Liver (tissue), 9 donors: Measurements from ENCODE around the gene LTO1. TPM values are rescaled to one million over a fixed set of nuclear protein-coding genes. Genes with fewer than 3 reads are reported as not detected.

ENCODE experiments used
- DNase-seq: peaks from one replicate; pipeline ENCODE4 v3.0.0-alpha.2; 2017; ENCODE audit warnings: low spot score
- H3K27ac ChIP-seq, 2 donors: one replicate each; pipeline ENCODE4 v1.7.0; 2013; ENCODE audit warnings: inconsistent platforms in 2 of 2, low read length in 2 of 2, control low read depth in 1 of 2, low read depth in 1 of 2, mild to moderate bottlenecking in 1 of 2
- H3K27me3 ChIP-seq, 4 donors: one replicate each; pipeline versions ENCODE4 v1.6.1 to v1.7.0; 2013; ENCODE audit warnings: low read length in 3 of 4, inconsistent platforms in 1 of 4, mild to moderate bottlenecking in 1 of 4, moderate library complexity in 1 of 4; ENCODE audit not compliant: control insufficient read depth in 4 of 4, insufficient read depth in 4 of 4
- H3K36me3 ChIP-seq, 4 donors: one replicate each; pipeline versions ENCODE4 v1.6.1 to v1.7.0; 2013; ENCODE audit warnings: low read length in 3 of 4, mild to moderate bottlenecking in 3 of 4, low read depth in 1 of 4, moderate library complexity in 1 of 4; ENCODE audit not compliant: control insufficient read depth in 4 of 4, insufficient read depth in 3 of 4
- H3K4me1 ChIP-seq, 4 donors: one replicate each; pipeline versions ENCODE4 v1.6.1 to v1.7.0; 2013; ENCODE audit warnings: low read length in 3 of 4, mild to moderate bottlenecking in 3 of 4, moderate library complexity in 1 of 4; ENCODE audit not compliant: control insufficient read depth in 4 of 4, insufficient read depth in 4 of 4
- H3K4me3 ChIP-seq, 3 donors: one replicate each; pipeline versions ENCODE4 v1.6.1 to v1.7.0; 2013; ENCODE audit warnings: low read length in 3 of 3, control low read depth in 1 of 3, low read depth in 1 of 3, mild to moderate bottlenecking in 1 of 3
- H3K9ac ChIP-seq, 2 donors: one replicate each; pipeline ENCODE4 v1.7.0; 2013; ENCODE audit warnings: low read length in 2 of 2, mild to moderate bottlenecking in 2 of 2, moderate library complexity in 2 of 2, control low read depth in 1 of 2, low read depth in 1 of 2
- H3K9me3 ChIP-seq, 4 donors: one replicate each; pipeline versions ENCODE4 v1.6.1 to v1.7.0; 2013; ENCODE audit warnings: low read length in 3 of 4; ENCODE audit not compliant: control insufficient read depth in 4 of 4
- EGR1 ChIP-seq, 2 donors: IDR thresholded peaks; 2 replicates each; pipeline ENCODE4 v1.6.1; 2016 to 2018; ENCODE audit warnings: antibody characterized with exemption in 2 of 2, low read depth in 2 of 2
- FOXA1 ChIP-seq: IDR thresholded peaks from 2 replicates; pipeline ENCODE4 v1.6.1; 2016; ENCODE audit warnings: antibody characterized with exemption
- FOXA2 ChIP-seq: IDR thresholded peaks from 2 replicates; pipeline ENCODE4 v1.6.1; 2016; ENCODE audit warnings: antibody characterized with exemption
- GABPA ChIP-seq, 2 donors: IDR thresholded peaks in 1 of 2; conservative IDR thresholded peaks in 1 of 2; 2 replicates each; pipeline ENCODE4 v1.6.1; 2016; ENCODE audit warnings: antibody characterized with exemption in 2 of 2, mild to moderate bottlenecking in 1 of 2, moderate library complexity in 1 of 2
- HNF4A ChIP-seq, 2 donors: conservative IDR thresholded peaks; 2 replicates each; pipeline ENCODE4 v1.6.1; 2016; ENCODE audit warnings: antibody characterized with exemption in 2 of 2, mild to moderate bottlenecking in 2 of 2
- HNF4G ChIP-seq: IDR thresholded peaks from 2 replicates; pipeline ENCODE4 v1.6.1; 2016; ENCODE audit warnings: antibody characterized with exemption
- JUND ChIP-seq, 2 donors: IDR thresholded peaks; 2 replicates each; pipeline ENCODE4 v1.6.1; 2016; ENCODE audit warnings: antibody characterized with exemption in 2 of 2
- NR2F2 ChIP-seq: IDR thresholded peaks from 2 replicates; pipeline ENCODE4 v1.6.1; 2016; ENCODE audit warnings: antibody characterized with exemption
- RAD21 ChIP-seq, 2 donors: IDR thresholded peaks; 2 replicates each; pipeline ENCODE4 v1.6.1; 2016; ENCODE audit warnings: antibody characterized with exemption in 2 of 2, mild to moderate bottlenecking in 2 of 2
- RXRA ChIP-seq, 2 donors: IDR thresholded peaks; 2 replicates each; pipeline ENCODE4 v1.6.1; 2017 to 2018; ENCODE audit warnings: antibody characterized with exemption in 2 of 2, mild to moderate bottlenecking in 1 of 2
- SP1 ChIP-seq: IDR thresholded peaks from 2 replicates; pipeline ENCODE4 v1.6.1; 2018; ENCODE audit warnings: antibody characterized with exemption, mild to moderate bottlenecking
- TAF1 ChIP-seq: conservative IDR thresholded peaks from 2 replicates; pipeline ENCODE4 v1.6.1; 2016; ENCODE audit warnings: antibody characterized with exemption, mild to moderate bottlenecking
- YY1 ChIP-seq: IDR thresholded peaks from 2 replicates; pipeline ENCODE4 v1.6.1; 2016; ENCODE audit warnings: antibody characterized with exemption, mild to moderate bottlenecking
- WGBS: extraction: QIAGEN DNeasy Blood & Tissue Kit; methylation state at CpG from one replicate; pipeline ENCODE4 v1.1.7; 2013; 5-methylcytosine and 5-hydroxymethylcytosine counted together
- polyA plus RNA-seq, 2 donors: library from polyadenylated mRNA; stranded (reverse) in 1 of 2; unstranded in 1 of 2; fragments of 200-250 nt in 1 of 2; fragments of >200 nt in 1 of 2; fragmentation: Nextera tagmentation in 1 of 2; extraction: Ambion mirVana in 1 of 2; gene quantifications; one replicate each; pipeline versions ENCODE4 v1.2.1 to v1.2.3, GENCODE V29; 2013 to 2015
- total RNA-seq, 2 donors: library from RNA; depleted of rRNA; stranded (reverse); fragments of >200 nt; gene quantifications; one replicate each; pipeline ENCODE4 v1.2.3, GENCODE V29; 2014
- TF ChIP-seq, protein P1 (sequence below): IDR thresholded peaks from 2 replicates; pipeline ENCODE4 v1.6.1; 2016; ENCODE audit warnings: antibody characterized with exemption
- TF ChIP-seq, protein P2 (sequence below): IDR thresholded peaks from 2 replicates; pipeline ENCODE4 v1.6.1; 2016; ENCODE audit warnings: antibody characterized with exemption, mild to moderate bottlenecking
- TF ChIP-seq, protein P3 (sequence below): fragments of 150-350 bp; IDR thresholded peaks from 2 replicates; pipeline ENCODE4 v1.5.1; 2017; ENCODE audit warnings: improper control_type of control experiment, low read depth, low read length; ENCODE audit not compliant: missing input control
- donor health status: healthy.
- donor health status: healthy.
- donor health status: healthy.
- donor health status: healthy.
- donor health status: healthy.

LTO1 gene
- total and polyA plus RNA-seq, 4 donors = 4.9 to 12.3 (median 7.3) TPM

DNA sequence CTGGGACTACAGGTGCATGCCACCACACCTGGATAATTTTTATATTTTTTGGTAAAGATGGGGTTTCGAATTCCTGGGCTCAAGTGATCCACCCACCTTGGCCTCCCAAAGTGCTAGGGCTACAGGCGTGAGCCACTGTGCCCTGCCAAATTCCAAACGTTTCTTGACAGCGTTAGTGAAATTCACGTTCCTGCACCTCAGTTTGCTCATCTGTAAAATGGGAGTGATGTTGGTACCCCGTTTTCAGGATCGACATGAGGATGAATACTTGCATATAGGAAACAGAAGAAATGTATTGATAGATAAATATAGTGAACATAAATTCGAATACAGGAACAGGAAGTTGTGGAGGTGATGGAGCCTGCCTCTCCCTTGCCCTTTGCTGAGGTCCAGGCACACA, 10.2 kb upstream of the LTO1 start:
- Histone ChIP-seq H3K9ac (no peak overlapping the region), H3K27ac (no peak overlapping the region), H3K9me3 (no peaks in the 10 kb centered on the region), H3K36me3 (no peaks in the 10 kb centered on the region), H3K4me1 (peaks cover 0 to 4% (median 0%) of the 10 kb centered on the region in 4 donors), H3K4me3 (no peak overlapping the region), H3K27me3 (no peaks in the 10 kb centered on the region)
- TF ChIP-seq NR2F2 (no peak), GABPA (IDR thresholded peaks at IDR 0.05 in 1 of 2, conservative IDR thresholded peaks at IDR 0.05 in 1 of 2) (no peak), HNF4G (no peak), JUND (IDR thresholded peaks at IDR 0.05) (no peak), RXRA (IDR thresholded peaks at IDR 0.05) (no peak), YY1 (no peak), FOXA2 (no peak), SP1 (no peak)
- TF ChIP-seq, protein P1, sequence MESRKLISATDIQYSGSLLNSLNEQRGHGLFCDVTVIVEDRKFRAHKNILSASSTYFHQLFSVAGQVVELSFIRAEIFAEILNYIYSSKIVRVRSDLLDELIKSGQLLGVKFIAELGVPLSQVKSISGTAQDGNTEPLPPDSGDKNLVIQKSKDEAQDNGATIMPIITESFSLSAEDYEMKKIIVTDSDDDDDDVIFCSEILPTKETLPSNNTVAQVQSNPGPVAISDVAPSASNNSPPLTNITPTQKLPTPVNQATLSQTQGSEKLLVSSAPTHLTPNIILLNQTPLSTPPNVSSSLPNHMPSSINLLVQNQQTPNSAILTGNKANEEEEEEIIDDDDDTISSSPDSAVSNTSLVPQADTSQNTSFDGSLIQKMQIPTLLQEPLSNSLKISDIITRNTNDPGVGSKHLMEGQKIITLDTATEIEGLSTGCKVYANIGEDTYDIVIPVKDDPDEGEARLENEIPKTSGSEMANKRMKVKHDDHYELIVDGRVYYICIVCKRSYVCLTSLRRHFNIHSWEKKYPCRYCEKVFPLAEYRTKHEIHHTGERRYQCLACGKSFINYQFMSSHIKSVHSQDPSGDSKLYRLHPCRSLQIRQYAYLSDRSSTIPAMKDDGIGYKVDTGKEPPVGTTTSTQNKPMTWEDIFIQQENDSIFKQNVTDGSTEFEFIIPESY = no peak
- TF ChIP-seq, protein P2, sequence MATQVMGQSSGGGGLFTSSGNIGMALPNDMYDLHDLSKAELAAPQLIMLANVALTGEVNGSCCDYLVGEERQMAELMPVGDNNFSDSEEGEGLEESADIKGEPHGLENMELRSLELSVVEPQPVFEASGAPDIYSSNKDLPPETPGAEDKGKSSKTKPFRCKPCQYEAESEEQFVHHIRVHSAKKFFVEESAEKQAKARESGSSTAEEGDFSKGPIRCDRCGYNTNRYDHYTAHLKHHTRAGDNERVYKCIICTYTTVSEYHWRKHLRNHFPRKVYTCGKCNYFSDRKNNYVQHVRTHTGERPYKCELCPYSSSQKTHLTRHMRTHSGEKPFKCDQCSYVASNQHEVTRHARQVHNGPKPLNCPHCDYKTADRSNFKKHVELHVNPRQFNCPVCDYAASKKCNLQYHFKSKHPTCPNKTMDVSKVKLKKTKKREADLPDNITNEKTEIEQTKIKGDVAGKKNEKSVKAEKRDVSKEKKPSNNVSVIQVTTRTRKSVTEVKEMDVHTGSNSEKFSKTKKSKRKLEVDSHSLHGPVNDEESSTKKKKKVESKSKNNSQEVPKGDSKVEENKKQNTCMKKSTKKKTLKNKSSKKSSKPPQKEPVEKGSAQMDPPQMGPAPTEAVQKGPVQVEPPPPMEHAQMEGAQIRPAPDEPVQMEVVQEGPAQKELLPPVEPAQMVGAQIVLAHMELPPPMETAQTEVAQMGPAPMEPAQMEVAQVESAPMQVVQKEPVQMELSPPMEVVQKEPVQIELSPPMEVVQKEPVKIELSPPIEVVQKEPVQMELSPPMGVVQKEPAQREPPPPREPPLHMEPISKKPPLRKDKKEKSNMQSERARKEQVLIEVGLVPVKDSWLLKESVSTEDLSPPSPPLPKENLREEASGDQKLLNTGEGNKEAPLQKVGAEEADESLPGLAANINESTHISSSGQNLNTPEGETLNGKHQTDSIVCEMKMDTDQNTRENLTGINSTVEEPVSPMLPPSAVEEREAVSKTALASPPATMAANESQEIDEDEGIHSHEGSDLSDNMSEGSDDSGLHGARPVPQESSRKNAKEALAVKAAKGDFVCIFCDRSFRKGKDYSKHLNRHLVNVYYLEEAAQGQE = no peak
- 52% methylated on average over 8 of the region's 8 CpGs for WGBS
- no peak for DNase-seq

DNA sequence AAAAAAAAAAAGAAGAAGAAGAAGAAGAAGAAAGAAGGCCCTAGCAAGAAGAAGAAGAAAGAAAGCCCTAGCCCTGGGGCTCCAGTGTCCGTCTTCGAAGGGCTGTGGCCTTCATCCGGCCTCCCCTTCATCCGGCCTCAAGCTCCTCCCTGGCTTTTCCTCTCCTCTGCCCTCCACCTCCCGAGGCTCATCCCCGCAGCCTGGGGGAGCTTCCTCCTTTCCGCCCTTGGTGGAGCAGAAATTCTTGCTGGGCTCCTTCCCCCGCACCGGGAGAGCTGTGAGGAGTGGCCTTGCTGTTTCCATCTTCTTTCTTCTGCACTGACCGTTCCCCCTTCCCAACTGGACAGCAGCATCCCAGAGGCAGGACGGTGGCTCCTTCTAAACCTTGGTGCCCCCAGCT, 9.5 kb upstream of the LTO1 start:
- H3K27ac ChIP-seq = no peak overlapping the region
- no peak overlapping the region for H3K9ac ChIP-seq
- no peak for DNase-seq
- H3K4me3 ChIP-seq = no peak overlapping the region
- no peaks in the 10 kb centered on the region for H3K36me3 ChIP-seq
- peaks cover 0 to 4% (median 0%) of the 10 kb centered on the region in 4 donors for H3K4me1 ChIP-seq
- H3K9me3 ChIP-seq = no peaks in the 10 kb centered on the region
- no peaks in the 10 kb centered on the region for H3K27me3 ChIP-seq
- WGBS = 77% methylated on average over 11 of the region's 11 CpGs
- no peak for TF ChIP-seq HNF4A (conservative IDR thresholded peaks at IDR 0.05)
- TF ChIP-seq TAF1 = no peak
- no peak for TF ChIP-seq HNF4G
- TF ChIP-seq RXRA (IDR thresholded peaks at IDR 0.05) = no peak
- no peak for TF ChIP-seq SP1
- no peak for TF ChIP-seq EGR1 (IDR thresholded peaks at IDR 0.05; ENCODE audit: low read depth in 2 of 2)

DNA sequence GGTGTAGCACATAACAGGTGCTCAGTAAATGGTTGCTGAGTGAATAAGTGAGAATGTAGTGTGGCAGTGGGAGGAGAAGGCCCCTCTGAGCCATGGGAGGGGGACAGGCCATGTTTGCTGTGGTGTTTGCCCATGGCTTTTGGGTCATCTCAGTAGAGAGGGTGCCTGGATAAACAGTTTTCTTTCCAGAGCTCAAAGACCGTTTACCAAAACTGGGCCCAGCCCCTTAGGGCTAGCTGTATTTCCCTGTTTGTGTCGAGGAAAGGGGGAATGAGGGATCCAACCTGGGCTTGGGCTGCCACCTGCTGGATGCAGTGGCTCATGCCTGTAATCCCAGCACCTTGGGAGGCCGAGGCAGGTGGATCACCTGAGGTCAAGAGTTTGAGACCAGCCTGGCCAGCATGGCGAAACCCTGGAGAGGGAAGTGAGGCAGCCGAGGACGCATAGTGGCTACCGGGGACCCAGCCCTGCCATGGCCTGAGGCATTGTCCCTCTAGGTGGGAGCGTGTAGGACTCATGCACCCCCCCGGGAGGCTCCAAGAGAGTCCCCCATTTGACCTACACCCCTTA, 8.7 kb upstream of the LTO1 start:
- no peaks in the 10 kb centered on the region for H3K36me3 ChIP-seq
- no peaks in the 10 kb centered on the region for H3K27me3 ChIP-seq
- 54% methylated on average over 9 of the region's 9 CpGs for WGBS
- H3K4me3 ChIP-seq = no peak overlapping the region
- H3K9me3 ChIP-seq = no peaks in the 10 kb centered on the region
- peaks cover 0 to 4% (median 0%) of the 10 kb centered on the region in 4 donors for H3K4me1 ChIP-seq
- no peak overlapping the region for H3K9ac ChIP-seq
- DNase-seq = no peak
- H3K27ac ChIP-seq = no peak overlapping the region
- TF ChIP-seq HNF4A (conservative IDR thresholded peaks at IDR 0.05) (no peak), RAD21 (IDR thresholded peaks at IDR 0.05) (peak; percentile 81 to 83), FOXA1 (no peak), NR2F2 (no peak), TAF1 (no peak), EGR1 (IDR thresholded peaks at IDR 0.05; ENCODE audit: low read depth in 2 of 2) (no peak)
- TF ChIP-seq, protein P3, sequence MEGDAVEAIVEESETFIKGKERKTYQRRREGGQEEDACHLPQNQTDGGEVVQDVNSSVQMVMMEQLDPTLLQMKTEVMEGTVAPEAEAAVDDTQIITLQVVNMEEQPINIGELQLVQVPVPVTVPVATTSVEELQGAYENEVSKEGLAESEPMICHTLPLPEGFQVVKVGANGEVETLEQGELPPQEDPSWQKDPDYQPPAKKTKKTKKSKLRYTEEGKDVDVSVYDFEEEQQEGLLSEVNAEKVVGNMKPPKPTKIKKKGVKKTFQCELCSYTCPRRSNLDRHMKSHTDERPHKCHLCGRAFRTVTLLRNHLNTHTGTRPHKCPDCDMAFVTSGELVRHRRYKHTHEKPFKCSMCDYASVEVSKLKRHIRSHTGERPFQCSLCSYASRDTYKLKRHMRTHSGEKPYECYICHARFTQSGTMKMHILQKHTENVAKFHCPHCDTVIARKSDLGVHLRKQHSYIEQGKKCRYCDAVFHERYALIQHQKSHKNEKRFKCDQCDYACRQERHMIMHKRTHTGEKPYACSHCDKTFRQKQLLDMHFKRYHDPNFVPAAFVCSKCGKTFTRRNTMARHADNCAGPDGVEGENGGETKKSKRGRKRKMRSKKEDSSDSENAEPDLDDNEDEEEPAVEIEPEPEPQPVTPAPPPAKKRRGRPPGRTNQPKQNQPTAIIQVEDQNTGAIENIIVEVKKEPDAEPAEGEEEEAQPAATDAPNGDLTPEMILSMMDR = peak; percentile 45
- TF ChIP-seq, protein P1 = no peak
